ENCODE measurements around the gene UBE2H.

Gene UBE2H

DNA sequence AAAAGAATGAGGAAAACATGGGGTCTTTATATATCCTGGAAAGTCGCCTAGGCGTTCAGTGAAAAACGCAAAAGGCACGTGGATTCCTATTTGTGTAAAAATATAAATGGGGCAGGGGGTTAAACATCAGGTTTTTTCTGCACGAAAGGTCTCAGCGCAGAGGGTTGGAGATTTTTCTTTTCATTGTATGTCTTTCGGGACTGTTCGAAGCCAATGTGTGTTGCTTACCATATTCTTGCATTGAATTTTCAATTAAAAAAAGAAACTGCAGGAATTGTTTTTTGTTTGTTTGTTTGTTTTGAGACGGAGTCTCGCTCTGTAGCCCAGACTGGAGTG lies 169.2 kb downstream of the UBE2H start:
- DNase-seq, result no peak

DNA sequence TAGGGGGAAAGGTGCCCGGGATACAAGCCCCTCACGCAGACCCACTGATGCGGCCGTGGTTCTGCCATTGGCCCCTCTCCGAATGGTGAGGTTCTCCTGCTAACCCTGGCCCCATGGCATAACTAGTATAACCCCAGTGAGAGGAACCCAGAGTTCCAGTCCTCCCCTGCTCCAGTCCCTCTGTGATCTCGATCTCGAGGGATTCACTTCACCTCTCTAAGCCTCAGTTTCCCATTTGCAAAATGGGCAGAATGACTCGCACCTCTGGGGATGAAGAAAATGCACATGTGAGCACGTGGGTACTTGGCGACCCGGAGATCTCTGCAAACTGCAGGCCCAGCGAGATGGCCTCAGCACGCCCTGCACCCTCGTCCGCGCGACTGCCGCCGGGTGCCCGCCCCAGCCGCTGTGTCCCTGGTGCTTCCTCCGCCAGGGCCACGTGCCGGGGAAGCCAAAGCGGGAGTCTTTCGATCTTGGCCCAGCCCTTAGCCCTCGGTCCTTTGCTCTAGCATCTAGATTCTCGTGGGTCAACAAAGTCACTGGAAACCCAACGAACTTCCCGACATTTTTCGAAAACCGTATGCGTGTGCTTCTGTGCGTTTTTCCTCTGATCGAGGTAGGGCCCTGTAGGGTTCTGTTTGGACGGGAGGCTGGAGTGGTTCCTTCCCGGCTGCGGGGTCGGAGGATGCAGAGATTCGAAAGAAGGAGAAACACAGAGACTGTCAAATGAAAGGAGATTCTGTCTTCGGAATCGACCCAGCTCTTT lies 169.8 kb downstream of the UBE2H start:
- DNase-seq, result no peak

DNA sequence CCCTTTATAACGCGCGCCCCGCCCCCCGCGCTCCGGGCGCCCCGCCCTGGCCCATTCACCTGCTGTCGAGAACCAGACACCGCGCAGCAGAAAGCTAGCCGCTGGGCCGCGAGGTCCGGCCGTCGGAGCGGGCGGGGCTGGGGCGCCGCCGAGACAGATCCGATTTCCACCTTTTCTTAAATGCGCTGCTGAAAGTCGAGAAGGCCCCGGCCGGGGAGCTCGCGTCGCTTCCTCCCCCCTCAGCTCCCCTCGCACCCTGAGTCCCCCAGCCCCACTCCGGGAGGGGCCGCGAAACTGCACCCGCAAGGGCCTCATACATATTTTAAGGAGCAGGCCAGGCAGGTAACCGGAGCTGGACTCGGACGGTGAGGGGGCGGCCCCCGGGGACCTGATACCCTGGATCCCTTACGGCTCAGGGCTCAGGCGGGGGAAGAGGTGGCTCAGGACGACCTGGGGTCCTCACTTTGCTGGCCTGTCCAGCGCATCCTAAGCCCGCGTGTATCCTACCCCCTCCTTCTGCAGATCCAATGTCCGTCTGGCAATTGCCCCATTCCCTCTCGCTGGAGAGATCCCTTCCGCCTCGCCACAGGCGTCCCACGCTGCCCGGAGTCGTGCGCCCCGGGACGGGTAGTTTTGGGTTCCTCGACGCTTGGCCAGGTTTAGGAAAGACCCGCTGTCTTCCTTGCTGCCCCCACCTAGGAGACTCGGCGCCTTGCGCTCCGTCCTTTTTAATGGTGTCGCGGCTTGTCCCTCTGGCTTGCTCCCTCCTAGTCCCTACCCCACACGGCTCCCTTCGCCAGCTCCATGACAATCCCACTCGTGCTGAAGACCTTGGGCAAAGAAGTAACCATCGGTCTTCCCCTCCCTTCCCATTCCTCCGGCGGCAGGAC lies 170.6 kb downstream of the UBE2H start:
- DNase-seq, result peak; percentile 55

DNA sequence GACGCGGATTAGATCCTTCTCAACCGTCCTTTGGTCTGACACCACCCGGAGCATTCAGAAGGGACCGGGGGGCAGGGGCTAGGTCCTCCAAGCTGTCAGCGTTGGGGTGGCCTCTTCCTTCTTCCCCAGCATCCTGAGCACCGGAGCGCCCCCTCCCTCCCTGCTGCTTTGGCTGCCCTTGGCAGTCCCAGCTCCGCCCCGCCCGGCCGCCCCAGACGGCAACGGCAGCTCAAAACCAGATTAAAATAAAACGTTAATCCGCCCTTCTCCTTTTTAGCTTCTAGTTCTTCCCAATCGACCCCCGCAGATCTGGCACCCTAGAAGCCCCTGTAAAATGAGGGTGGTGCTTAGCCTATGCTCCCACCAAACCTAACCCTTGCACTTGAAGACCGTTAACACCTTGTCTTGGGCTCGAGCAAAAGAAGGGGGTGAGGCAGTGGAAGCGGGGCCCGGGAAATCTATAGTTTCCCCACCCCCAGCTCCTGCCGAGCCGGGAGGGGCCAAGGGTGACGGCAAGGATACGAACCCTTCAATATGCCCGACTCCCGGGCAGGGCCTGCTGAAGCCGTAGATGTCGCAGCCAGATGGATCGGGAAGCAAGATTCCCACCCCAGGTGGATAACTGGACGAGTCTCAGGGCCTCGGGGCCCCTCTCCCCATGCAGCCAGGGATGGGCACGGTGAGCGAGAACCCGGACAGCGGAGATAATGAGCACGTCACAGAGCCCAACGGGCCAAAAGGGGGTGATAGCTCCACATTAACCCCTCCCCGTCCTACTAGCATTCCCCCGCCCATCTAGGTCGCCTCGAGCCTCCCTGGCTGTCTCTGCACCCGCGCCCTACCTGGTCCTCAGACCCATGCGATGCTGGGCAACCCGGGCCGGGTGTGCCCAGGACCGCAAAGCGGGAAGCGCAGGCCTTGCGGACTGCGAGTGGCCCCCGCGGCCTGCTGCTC lies 171.5 kb downstream of the UBE2H start:
- peak; percentile 55 for DNase-seq

Measured in NCI-H774 (cell line).